Gastrocnemius medialis (tissue), 4 donors: ENCODE measurements around the gene ENTR1. TPM values are rescaled to one million over a fixed set of nuclear protein-coding genes. Genes with fewer than 3 reads are reported as not detected.
A peak's percentile ranks its signal among the peaks of the same experiment; 100 is the strongest.

ENCODE experiments used
- ATAC-seq, 2 donors: fragments of 150-250 bp; one replicate each; pipeline ENCODE4 v1.9.1; 2016
- DNase-seq, 2 donors: peaks; one replicate each; pipeline ENCODE4 v3.0.0-alpha.2; 2019
- H3K27ac ChIP-seq, 4 donors: fragments of 200-600 bp; sonication (generic); 1 replicate in 1 of 4; 2 replicates in 3 of 4; pipeline ENCODE4 v1.5.1; 2016 to 2018; ENCODE audit warnings: mild to moderate bottlenecking in 2 of 4, moderate library complexity in 1 of 4
- H3K27me3 ChIP-seq, 3 donors: fragments of 200-600 bp; sonication (generic) in 2 of 3; 1 replicate in 1 of 3; 2 replicates in 2 of 3; pipeline versions ENCODE4 v1.5.1 to v1.6.0; 2016 to 2019; ENCODE audit warnings: mild to moderate bottlenecking in 1 of 3, moderate library complexity in 1 of 3
- H3K36me3 ChIP-seq, 2 donors: fragments of 200-600 bp; sonication (generic) in 1 of 2; one replicate each; pipeline ENCODE4 v1.5.1; 2017 to 2018
- H3K4me1 ChIP-seq, 2 donors: fragments of 200-600 bp; sonication (generic) in 1 of 2; one replicate each; pipeline ENCODE4 v1.5.1; 2016 to 2017; ENCODE audit warnings: mild to moderate bottlenecking in 2 of 2
- H3K4me3 ChIP-seq, 4 donors: fragments of 200-600 bp; sonication (generic) in 3 of 4; 1 replicate in 1 of 4; 2 replicates in 3 of 4; pipeline ENCODE4 v1.5.1; 2016 to 2019; ENCODE audit warnings: mild to moderate bottlenecking in 2 of 4
- H3K9me3 ChIP-seq, 3 donors: fragments of 200-600 bp; sonication (generic) in 2 of 3; 1 replicate in 1 of 3; 2 replicates in 2 of 3; pipeline ENCODE4 v1.5.1; 2016 to 2019
- CTCF ChIP-seq, 5 experiments: fragments of 450-650 bp in 3 of 5; fragments of 200-600 bp in 2 of 5; sonication (generic) in 2 of 5; IDR thresholded peaks in 4 of 5; conservative IDR thresholded peaks in 1 of 5; 1 replicate in 4 of 5; 2 replicates in 1 of 5; pipeline ENCODE4 v1.5.1; 2016 to 2019; ENCODE audit warnings: antibody characterized with exemption in 5 of 5, mild to moderate bottlenecking in 3 of 5, moderate library complexity in 3 of 5
- POLR2A ChIP-seq, 2 donors: fragments of 450-650 bp; IDR thresholded peaks; one replicate each; pipeline ENCODE4 v1.6.1; 2017; ENCODE audit warnings: antibody characterized with exemption in 2 of 2, mild to moderate bottlenecking in 2 of 2, moderate library complexity in 2 of 2
- in situ Hi-C, 4 donors: fragments of 200-750 bp; cut with MboI; loops; one replicate each; pipeline versions ENCODE4 v1.15.0 to v1.8.0; 2017; ENCODE audit warnings: low sequenced_read_pairs in 4 of 4
- intact Hi-C: fragments of 100-400 bp; cut with DNase I; formaldehyde crosslinking; loops from one replicate; pipeline ENCODE4 v1.15.1; 2023; ENCODE audit warnings: low total_unique reads
- total RNA-seq, 4 donors: library from RNA; depleted of rRNA; stranded (reverse); fragments of >200 nt; gene quantifications; one replicate each; pipeline versions ENCODE4 v1.1.0 to v1.2.3, GENCODE V29; 2016

ENTR1 gene
- total RNA-seq, 4 donors from 2014 or later, result 23.2 to 43.5 (median 36.5) TPM

GRCh38 chr9:136355616-136356557 lies 54.5 kb downstream of the ENTR1 start:
- Histone ChIP-seq H3K4me3 (no peak overlapping the region), H3K4me1 (no peaks in the 10 kb centered on the region), H3K27ac (no peak overlapping the region), H3K9me3 (no peaks in the 10 kb centered on the region), H3K27me3 (no peaks in the 10 kb centered on the region), H3K36me3 (no peaks in the 10 kb centered on the region)
- DNase-seq, result no peak
- in situ Hi-C loops, result no loop called here
- intact Hi-C loops, result no loop called here
- TF ChIP-seq POLR2A (IDR thresholded peaks at IDR 0.05), result no peak
- TF ChIP-seq CTCF (IDR thresholded peaks at IDR 0.05 in 4 of 5, conservative IDR thresholded peaks at IDR 0.05 in 1 of 5), result no peak
- ATAC-seq, result peak in 1 of 2 donors; percentile 22

- H3K9me3 ChIP-seq, result no peaks in the 10 kb centered on the region
- TF ChIP-seq POLR2A (IDR thresholded peaks at IDR 0.05) (no peak), CTCF (IDR thresholded peaks at IDR 0.05 in 4 of 5, conservative IDR thresholded peaks at IDR 0.05 in 1 of 5) (no peak)
- H3K27ac ChIP-seq, result no peak overlapping the region
Measured at GRCh38 chr9:136354592-136355085, 55.8 kb downstream of the ENTR1 start.

GRCh38 chr9:136353757-136354488 lies 56.5 kb downstream of the ENTR1 start:
- TF ChIP-seq POLR2A (IDR thresholded peaks at IDR 0.05) (no peak), CTCF (IDR thresholded peaks at IDR 0.05 in 4 of 5, conservative IDR thresholded peaks at IDR 0.05 in 1 of 5) (no peak)
- H3K4me3 ChIP-seq, result no peak overlapping the region
- ATAC-seq, result no peak
- no peaks in the 10 kb centered on the region for H3K4me1 ChIP-seq
- H3K36me3 ChIP-seq, result no peaks in the 10 kb centered on the region
- no peak for DNase-seq
- intact Hi-C loops (no loop called here), in situ Hi-C loops (no loop called here)
- no peaks in the 10 kb centered on the region for H3K27me3 ChIP-seq
- no peak overlapping the region for H3K27ac ChIP-seq
- H3K9me3 ChIP-seq, result no peaks in the 10 kb centered on the region

More at GRCh38 chr9:136354592-136355085, 55.8 kb downstream of the ENTR1 start:
- intact Hi-C loops, result no loop called here
- in situ Hi-C loops, result no loop called here
- Histone ChIP-seq H3K4me1 (no peaks in the 10 kb centered on the region), H3K27me3 (no peaks in the 10 kb centered on the region), H3K4me3 (no peak overlapping the region), H3K36me3 (no peaks in the 10 kb centered on the region)
- DNase-seq, result no peak
- no peak for ATAC-seq

- DNase-seq (no peak), ATAC-seq (no peak)
- intact Hi-C loops, result no loop called here
- Histone ChIP-seq H3K27ac (no peak overlapping the region), H3K4me1 (no peaks in the 10 kb centered on the region), H3K36me3 (no peaks in the 10 kb centered on the region), H3K27me3 (no peaks in the 10 kb centered on the region), H3K4me3 (no peak overlapping the region), H3K9me3 (no peaks in the 10 kb centered on the region)
- in situ Hi-C loops, result no loop called here
- TF ChIP-seq POLR2A (IDR thresholded peaks at IDR 0.05), result no peak
- no peak for TF ChIP-seq CTCF (IDR thresholded peaks at IDR 0.05 in 4 of 5, conservative IDR thresholded peaks at IDR 0.05 in 1 of 5)
Measured at GRCh38 chr9:136353088-136353487, 57.3 kb downstream of the ENTR1 start.
